CD14-positive monocyte (primary cell): ENCODE measurements around the gene SNAI3. TPM values are rescaled to one million over a fixed set of nuclear protein-coding genes. Genes with fewer than 3 reads are reported as not detected.

Source experiments
- DNase-seq, 3 donors: peaks; one replicate each; pipeline ENCODE4 v3.0.0-alpha.2; 2011 to 2022
- H2AFZ ChIP-seq: 2 replicates; pipeline ENCODE4 v1.6.0; 2012; ENCODE audit warnings: mild to moderate bottlenecking, low read depth, low read length, inconsistent platforms; ENCODE audit not compliant: insufficient read depth, poor library complexity, severe bottlenecking
- H3K27ac ChIP-seq, 2 donors: 1 replicate in 1 of 2; 2 replicates in 1 of 2; pipeline ENCODE4 v1.5.1; 2012 to 2013; ENCODE audit warnings: low read length in 2 of 2, control low read depth in 1 of 2, inconsistent platforms in 1 of 2, low read depth in 1 of 2, mild to moderate bottlenecking in 1 of 2
- H3K27me3 ChIP-seq, 2 donors: one replicate each; pipeline versions ENCODE4 v1.6.0 to v1.6.1; 2011 to 2013; ENCODE audit warnings: low read length in 2 of 2; ENCODE audit not compliant: control insufficient read depth in 2 of 2, insufficient read depth in 2 of 2
- H3K36me3 ChIP-seq, 2 donors: replicated peaks in 1 of 2; 1 replicate in 1 of 2; 2 replicates in 1 of 2; pipeline versions ENCODE4 v1.5.1 to v1.6.1; 2012 to 2013; ENCODE audit warnings: low read length in 2 of 2, control low read depth in 1 of 2, inconsistent platforms in 1 of 2, mild to moderate bottlenecking in 1 of 2; ENCODE audit not compliant: insufficient read depth in 2 of 2, control insufficient read depth in 1 of 2
- H3K4me1 ChIP-seq, 2 donors: 1 replicate in 1 of 2; 2 replicates in 1 of 2; pipeline versions ENCODE4 v1.5.1 to v1.6.1; 2012 to 2013; ENCODE audit warnings: low read length in 2 of 2, control low read depth in 1 of 2, inconsistent platforms in 1 of 2, mild to moderate bottlenecking in 1 of 2, moderate library complexity in 1 of 2; ENCODE audit not compliant: insufficient read depth in 2 of 2, control insufficient read depth in 1 of 2
- H3K4me2 ChIP-seq: replicated peaks from 2 replicates; pipeline ENCODE3; 2012; ENCODE audit warnings: low read length, moderate library complexity, mild to moderate bottlenecking; ENCODE audit not compliant: poor library complexity, severe bottlenecking; ENCODE audit errors: extremely low read depth
- H3K4me3 ChIP-seq, 3 experiments: fragments of 200-600 bp in 1 of 3; sonication (generic) in 1 of 3; replicated peaks in 1 of 3; 1 replicate in 2 of 3; 2 replicates in 1 of 3; pipeline ENCODE4 v1.5.1; 2011 to 2013; ENCODE audit warnings: low read length in 3 of 3, mild to moderate bottlenecking in 3 of 3, control low read depth in 2 of 3, low read depth in 2 of 3, inconsistent platforms in 1 of 3, moderate library complexity in 1 of 3
- H3K79me2 ChIP-seq: 2 replicates; pipeline ENCODE4 v1.6.0; 2012; ENCODE audit warnings: mild to moderate bottlenecking, control low read depth, inconsistent platforms, low read length, moderate library complexity; ENCODE audit not compliant: insufficient read depth
- H3K9ac ChIP-seq: 2 replicates; pipeline ENCODE4 v1.6.0; 2017; ENCODE audit warnings: low read length, mild to moderate bottlenecking; ENCODE audit not compliant: insufficient read depth, poor library complexity, severe bottlenecking
- H3K9me3 ChIP-seq, 2 donors: replicated peaks in 1 of 2; 1 replicate in 1 of 2; 2 replicates in 1 of 2; pipeline versions ENCODE4 v1.5.1 to v1.6.1; 2012 to 2013; ENCODE audit warnings: low read length in 2 of 2, control low read depth in 1 of 2; ENCODE audit not compliant: control insufficient read depth in 1 of 2, insufficient read depth in 1 of 2
- H4K20me1 ChIP-seq: 2 replicates; pipeline ENCODE4 v1.6.0; 2012; ENCODE audit warnings: mild to moderate bottlenecking, low read length, control low read depth, moderate library complexity; ENCODE audit not compliant: insufficient read depth
- H3K27ac Mint-ChIP-seq, 7 donors: one replicate each; pipeline ENCODE4 v1.8.0; 2020; ENCODE audit warnings: mild to moderate bottlenecking in 7 of 7, mixed read lengths in 7 of 7, moderate library complexity in 6 of 7, inconsistent platforms in 2 of 7
- H3K27me3 Mint-ChIP-seq, 3 donors: one replicate each; pipeline ENCODE4 v1.8.0; 2021 to 2022; ENCODE audit warnings: low read depth in 3 of 3, mild to moderate bottlenecking in 3 of 3, mixed read lengths in 3 of 3, moderate library complexity in 3 of 3, inconsistent platforms in 1 of 3
- H3K36me3 Mint-ChIP-seq, 2 donors: one replicate each; pipeline ENCODE4 v1.8.0; 2020; ENCODE audit warnings: mixed read lengths in 2 of 2, inconsistent platforms in 1 of 2, mild to moderate bottlenecking in 1 of 2
- H3K4me1 Mint-ChIP-seq: one replicate; pipeline ENCODE4 v1.8.0; 2020; ENCODE audit warnings: mild to moderate bottlenecking, mixed read lengths
- H3K4me3 Mint-ChIP-seq, 2 donors: one replicate each; pipeline ENCODE4 v1.8.0; 2020; ENCODE audit warnings: mild to moderate bottlenecking in 2 of 2, mixed read lengths in 2 of 2, moderate library complexity in 1 of 2
- H3K9me3 Mint-ChIP-seq, 7 donors: one replicate each; pipeline ENCODE4 v1.8.0; 2020 to 2022; ENCODE audit warnings: mixed read lengths in 7 of 7, mild to moderate bottlenecking in 6 of 7, moderate library complexity in 6 of 7, inconsistent platforms in 2 of 7
- WGBS: methylation state at CpG from one replicate; pipeline ENCODE4 v1.1.5; 2013; ENCODE audit warnings: missing lambda C conversion rate; ENCODE audit not compliant: insufficient coverage; 5-methylcytosine and 5-hydroxymethylcytosine counted together
- intact Hi-C, 2 donors: fragments of 100-400 bp; cut with micrococcal nuclease; formaldehyde crosslinking; loops; one replicate each; pipeline versions ENCODE4 v1.15.0 to v1.15.1; 2023
- polyA plus RNA-seq, 3 donors: library from polyadenylated mRNA; depleted of rRNA in 1 of 3; unstranded in 2 of 3; stranded (reverse) in 1 of 3; fragments of 300-500 nt in 2 of 3; fragments of >200 nt in 1 of 3; fragmentation: Illumina TruSeq in 2 of 3; gene quantifications; 1 replicate in 2 of 3; 2 replicates in 1 of 3; pipeline ENCODE4 v1.2.3, GENCODE V29; 2012 to 2021
- TF ChIP-seq, protein P1 (sequence below): fragments of 200-600 bp; IDR thresholded peaks from one replicate; pipeline ENCODE4 v1.8.0; 2022; ENCODE audit warnings: antibody characterized with exemption, mild to moderate bottlenecking

Gene SNAI3
- polyA plus RNA-seq, 3 donors = 4.2 to 6.4 (median 5.3) TPM

DNA sequence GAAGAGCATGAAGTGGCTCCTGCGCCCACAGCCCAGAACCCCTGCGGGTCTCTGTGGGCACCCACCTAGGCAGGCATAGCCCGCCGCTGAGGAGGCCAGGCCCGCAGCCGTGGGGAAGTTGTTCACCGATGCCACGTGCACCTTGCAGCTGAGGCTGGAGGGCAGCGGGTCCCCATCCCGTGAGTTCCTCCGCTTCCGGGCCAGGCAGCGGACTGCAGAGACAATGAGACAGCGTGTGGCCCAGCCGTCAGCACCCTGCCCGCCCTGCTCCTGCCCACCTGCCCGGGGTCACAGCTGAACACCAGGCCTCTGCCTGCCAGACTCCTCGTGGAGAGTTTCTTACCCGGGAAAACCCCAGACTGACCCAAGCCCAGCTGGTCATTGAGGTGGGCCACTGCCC is 28.9 kb downstream of the SNAI3 start:
- Mint-ChIP-seq H3K4me3 (no peak overlapping the region), H3K4me1 (peaks cover 13% of the 10 kb centered on the region), H3K9me3 (no peaks in the 10 kb centered on the region), H3K36me3 (peaks cover 22 to 55% of the 10 kb centered on the region in 2 donors), H3K27me3 (peaks cover 2 to 5% (median 3%) of the 10 kb centered on the region in 3 donors), H3K27ac (no peak overlapping the region)
- peaks cover 10 to 15% of the 10 kb centered on the region in 2 donors for H3K36me3 ChIP-seq
- H3K9ac ChIP-seq = no peak overlapping the region
- H3K27ac ChIP-seq = no peak overlapping the region
- H3K79me2 ChIP-seq = peaks cover 3% of the 10 kb centered on the region
- H2AFZ ChIP-seq = no peak overlapping the region
- no peak for DNase-seq
- no peak overlapping the region for H3K4me3 ChIP-seq
- H3K4me2 ChIP-seq = no peak overlapping the region
- 94% methylated on average over 19 of the region's 19 CpGs for WGBS
- H4K20me1 ChIP-seq = no peaks in the 10 kb centered on the region
- H3K4me1 ChIP-seq = peaks cover 6 to 9% of the 10 kb centered on the region in 2 donors
- H3K27me3 ChIP-seq = no peaks in the 10 kb centered on the region
- intact Hi-C loops = no loop called here
- TF ChIP-seq, protein P1, sequence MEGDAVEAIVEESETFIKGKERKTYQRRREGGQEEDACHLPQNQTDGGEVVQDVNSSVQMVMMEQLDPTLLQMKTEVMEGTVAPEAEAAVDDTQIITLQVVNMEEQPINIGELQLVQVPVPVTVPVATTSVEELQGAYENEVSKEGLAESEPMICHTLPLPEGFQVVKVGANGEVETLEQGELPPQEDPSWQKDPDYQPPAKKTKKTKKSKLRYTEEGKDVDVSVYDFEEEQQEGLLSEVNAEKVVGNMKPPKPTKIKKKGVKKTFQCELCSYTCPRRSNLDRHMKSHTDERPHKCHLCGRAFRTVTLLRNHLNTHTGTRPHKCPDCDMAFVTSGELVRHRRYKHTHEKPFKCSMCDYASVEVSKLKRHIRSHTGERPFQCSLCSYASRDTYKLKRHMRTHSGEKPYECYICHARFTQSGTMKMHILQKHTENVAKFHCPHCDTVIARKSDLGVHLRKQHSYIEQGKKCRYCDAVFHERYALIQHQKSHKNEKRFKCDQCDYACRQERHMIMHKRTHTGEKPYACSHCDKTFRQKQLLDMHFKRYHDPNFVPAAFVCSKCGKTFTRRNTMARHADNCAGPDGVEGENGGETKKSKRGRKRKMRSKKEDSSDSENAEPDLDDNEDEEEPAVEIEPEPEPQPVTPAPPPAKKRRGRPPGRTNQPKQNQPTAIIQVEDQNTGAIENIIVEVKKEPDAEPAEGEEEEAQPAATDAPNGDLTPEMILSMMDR = no peak
- H3K9me3 ChIP-seq = no peaks in the 10 kb centered on the region

DNA sequence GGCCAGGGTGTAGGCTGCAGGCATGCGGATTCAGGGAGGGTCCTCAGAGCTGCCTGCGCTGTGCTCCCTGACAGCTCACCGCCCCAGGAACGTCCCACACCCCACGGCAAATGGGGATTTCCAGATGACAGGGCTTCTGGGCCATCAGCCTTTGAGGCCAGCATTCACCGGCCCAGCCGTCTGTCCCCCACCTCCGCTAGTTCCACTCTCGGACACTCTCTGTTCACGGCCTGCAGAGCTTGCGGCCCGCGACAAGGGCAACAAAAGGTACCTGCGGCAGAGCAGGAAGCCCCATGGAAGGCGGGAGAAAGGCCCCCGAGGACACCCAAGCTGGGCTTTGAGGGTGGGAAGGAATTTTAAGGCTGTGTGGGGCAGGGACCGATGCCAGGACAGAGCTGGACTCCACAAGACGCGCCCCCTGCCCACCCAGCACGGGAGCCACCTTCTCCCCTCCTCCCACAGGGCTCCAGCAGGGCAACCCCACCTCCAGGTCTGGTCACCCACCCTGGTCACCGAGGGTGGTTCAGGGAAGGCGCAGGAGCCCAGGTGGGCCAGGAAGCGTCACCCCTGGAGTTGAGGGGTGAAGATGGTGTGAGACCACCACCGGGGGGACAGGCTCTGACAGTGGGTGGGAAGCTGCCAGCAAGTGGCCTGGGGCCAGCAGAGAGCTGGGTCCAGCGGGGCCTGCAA is 29.9 kb downstream of the SNAI3 start:
- peaks cover 9 to 10% of the 10 kb centered on the region in 2 donors for H3K4me1 ChIP-seq
- H3K36me3 ChIP-seq = peaks cover 10 to 15% of the 10 kb centered on the region in 2 donors
- H2AFZ ChIP-seq = no peak overlapping the region
- TF ChIP-seq, protein P1 = no peak
- no peak overlapping the region for H3K27ac Mint-ChIP-seq
- H3K79me2 ChIP-seq = no peaks in the 10 kb centered on the region
- peaks cover 0 to 5% (median 2%) of the 10 kb centered on the region in 3 donors for H3K27me3 Mint-ChIP-seq
- no peaks in the 10 kb centered on the region for H3K9me3 ChIP-seq
- H3K27ac ChIP-seq = no peak overlapping the region
- H3K9me3 Mint-ChIP-seq = no peaks in the 10 kb centered on the region
- H3K9ac ChIP-seq = no peak overlapping the region
- H3K4me3 Mint-ChIP-seq = no peak overlapping the region
- H4K20me1 ChIP-seq = no peaks in the 10 kb centered on the region
- 91% methylated on average over 14 of the region's 25 CpGs for WGBS
- H3K4me2 ChIP-seq = no peak overlapping the region
- H3K4me3 ChIP-seq = no peak overlapping the region
- peaks cover 22 to 55% of the 10 kb centered on the region in 2 donors for H3K36me3 Mint-ChIP-seq
- intact Hi-C loops = no loop called here
- no peak for DNase-seq
- H3K4me1 Mint-ChIP-seq = peaks cover 14% of the 10 kb centered on the region
- H3K27me3 ChIP-seq = no peaks in the 10 kb centered on the region
